Activated CD4-positive, CD25-positive, alpha-beta regulatory T cell (primary cell): ENCODE data around the gene ETV3L.
A peak's percentile ranks its signal among the peaks of the same experiment; 100 is the strongest.
"Not testable (repeated sequence)": the region's sequence is repeated elsewhere in the genome, so short reads cannot be mapped to it uniquely, and the experiment has no call there.

Experiments
- DNase-seq, 4 experiments: peaks; one replicate each; lab custom pipeline; 2025; lab: John Stamatoyannopoulos, UW

The ETV3L gene

DNA sequence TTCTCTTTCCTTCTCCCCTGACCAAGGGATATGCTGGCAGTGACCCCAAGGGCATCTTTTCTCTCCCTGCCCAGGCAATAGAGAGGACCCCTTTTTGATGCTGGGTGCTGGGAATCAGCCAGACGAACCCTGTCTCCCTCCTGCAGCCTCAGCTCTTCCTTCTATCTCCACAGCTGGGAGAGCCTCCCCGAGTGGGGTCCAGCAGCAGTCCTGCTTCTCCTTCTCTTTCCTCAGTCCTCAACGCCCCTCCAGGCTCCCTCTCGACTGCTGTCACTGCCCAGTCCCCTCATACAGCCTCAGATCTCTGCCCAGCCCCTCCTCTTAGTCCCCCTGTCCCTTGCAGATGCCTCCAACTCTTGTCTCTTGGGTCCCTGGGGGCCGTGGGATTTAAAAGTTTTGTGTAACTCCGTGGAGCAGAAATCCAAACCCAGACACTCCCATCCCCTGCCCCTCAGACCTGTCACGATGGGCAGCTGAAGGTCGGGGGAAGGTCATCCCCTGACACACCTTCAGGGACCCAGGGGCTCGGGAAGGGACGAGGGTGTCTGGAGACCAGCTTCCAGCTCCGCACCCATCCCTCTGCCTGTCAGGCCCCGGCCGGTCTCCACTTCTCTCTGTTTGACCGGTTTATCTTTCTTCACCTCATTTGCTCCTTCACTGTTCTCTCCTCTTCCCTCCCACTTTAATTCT, 5.8 kb upstream of the ETV3L start:
- DNase-seq = no peak

DNA sequence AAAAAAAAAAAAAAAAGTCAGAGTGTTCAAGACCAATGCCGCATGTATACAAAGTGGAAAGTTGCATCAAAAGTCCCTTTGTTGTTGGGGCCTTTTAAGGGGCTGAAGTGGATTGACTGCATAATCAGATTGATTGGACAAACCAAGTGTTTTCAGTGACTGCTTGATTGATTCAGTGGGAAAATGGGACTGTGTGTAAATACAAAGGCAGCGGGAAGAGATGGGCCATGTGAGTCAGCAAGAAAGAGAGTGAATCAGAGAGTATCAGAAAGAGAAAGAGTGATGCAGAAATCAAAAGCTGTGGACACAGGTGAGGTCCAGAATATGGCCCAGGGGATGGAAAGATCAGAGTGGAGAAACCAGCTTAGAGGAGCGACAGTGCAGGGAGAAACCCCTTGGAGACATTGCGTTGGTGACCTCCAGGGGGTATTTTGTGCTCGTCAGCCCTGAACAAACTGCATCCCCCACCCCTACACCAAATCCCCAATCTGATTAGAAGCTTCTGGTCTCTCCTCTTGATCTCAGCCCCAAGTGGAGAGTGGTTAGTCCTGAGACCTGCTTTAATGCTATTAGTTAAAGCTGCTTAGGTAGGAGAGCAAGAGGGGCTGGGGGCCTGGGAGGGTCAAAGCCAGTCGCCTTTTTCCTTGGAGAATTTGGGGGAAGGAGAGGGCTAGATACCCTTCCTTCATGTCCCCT, 5.1 kb upstream of the ETV3L start:
- DNase-seq = no peak

DNA sequence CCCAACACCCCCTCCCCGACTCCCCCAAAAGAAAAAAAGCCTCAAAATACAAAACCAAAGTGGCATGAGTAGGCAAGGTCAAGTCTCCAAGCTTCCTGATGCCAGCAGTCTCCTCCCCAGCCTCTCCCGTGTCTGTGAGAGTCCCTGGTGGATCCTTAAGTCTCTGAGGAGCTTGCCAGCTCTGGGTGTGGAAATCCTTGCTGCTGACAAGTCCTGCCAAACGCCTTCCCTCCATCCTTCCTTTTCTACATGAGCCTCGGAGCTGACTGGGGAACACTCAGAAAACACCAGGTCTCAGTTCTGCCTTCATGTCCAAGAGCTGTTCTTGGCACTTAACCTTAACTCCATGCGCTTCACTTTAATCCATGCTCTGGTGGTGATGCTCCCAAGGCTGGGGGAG, 3.7 kb upstream of the ETV3L start:
- no peak for DNase-seq

DNA sequence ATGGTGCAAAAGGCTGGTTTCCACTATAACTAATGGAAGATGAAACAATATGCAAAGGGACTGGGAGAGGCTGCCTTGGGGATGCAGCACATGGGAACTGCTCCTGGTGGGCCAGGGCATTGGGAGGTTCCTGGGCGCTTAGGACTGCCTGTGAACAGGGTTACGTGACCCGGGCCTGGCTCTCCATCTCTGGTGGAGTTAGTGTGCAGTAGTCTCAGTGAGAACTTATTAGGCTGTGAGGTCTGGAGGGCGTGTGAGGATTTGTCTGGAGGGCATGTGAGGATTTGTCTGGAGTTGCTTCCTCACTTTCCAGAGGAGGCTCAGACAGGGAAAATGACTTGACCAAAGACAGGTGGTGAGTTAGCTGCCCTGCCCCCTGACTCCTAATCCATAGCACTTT, 1.5 kb upstream of the ETV3L start:
- DNase-seq = no peak

GRCh38 chr1:157098987-157099632, 498 bp downstream of the ETV3L start:
- not testable (repeated sequence) for DNase-seq

DNA sequence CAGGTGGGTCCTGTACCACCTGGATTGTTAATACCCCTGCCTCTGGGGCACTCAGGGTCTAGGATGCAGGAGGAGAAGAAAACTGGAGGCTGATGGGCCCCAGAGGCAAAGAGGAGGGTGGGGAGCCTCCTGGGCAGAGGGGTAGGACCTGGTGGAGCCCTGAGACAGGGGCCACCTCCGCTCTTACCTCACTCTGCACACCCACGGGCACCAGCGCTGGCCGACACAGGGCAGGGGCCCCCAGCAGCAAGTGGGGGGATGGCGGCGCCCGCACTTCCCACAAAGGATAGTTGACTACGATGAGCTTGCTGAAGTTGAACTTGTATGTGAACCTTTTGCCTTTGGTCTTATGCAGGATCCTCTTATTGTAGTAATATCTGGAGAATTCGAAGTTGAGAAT, 1.1 kb downstream of the ETV3L start:
- DNase-seq = no peak

DNA sequence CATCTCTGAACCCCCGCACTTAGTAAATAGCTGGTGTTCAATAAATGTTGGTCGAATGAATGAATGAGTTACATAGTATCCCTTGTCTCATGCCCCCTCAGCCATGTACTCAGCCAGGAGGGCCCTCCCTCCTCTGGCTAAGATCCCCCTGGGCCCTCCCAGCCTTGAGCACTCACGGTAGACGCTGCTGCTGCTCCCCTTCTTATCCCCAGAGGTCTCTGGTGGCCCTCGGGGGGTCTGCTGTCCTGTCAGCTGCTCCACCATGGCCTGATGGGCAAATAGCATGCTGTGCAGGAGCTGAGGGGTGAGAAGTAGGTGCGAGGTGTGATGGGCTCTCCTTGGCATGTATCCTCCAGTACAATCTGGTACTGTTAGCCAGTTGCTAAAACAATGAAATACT, 1.9 kb downstream of the ETV3L start:
- DNase-seq = no peak

DNA sequence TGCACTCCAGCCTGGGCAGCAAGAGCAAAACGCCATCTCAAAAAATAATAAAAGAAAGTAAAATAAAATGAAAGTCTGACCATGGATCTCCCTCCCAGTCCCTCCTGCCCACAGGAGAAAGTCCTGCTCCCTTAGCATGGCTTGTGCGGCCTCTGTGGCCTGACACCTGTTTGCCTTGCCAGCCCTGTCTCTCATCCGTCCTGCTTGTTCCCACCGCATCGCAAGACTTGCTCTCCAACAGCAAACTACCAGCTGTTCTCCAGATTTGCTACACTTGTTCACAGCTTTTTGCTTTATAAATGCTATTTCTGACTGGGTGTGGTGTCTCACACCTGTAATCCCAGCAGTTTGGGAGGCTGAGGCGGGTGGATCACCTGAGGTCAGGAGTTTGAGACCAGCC, 2.7 kb downstream of the ETV3L start:
- no peak for DNase-seq

DNA sequence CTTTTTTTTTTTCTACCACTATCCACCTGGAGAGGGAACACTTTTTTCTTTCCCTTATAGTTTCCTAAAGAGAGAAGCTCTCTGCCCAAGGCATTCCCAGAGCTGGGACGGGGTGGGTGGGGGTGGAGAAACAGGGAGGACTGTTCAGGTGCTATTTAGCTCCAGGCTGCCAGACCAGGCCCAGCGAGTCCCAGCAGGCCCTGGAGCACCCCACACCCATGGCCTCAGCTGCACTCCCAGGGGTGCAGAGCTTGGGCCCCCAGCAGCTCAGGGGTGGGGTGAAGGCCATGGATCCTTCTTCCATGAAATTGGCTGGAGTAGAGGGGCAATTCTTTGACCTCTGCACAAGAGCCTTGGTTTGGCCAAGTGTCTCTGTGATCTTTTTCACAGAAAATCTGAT, 4.1 kb downstream of the ETV3L start:
- DNase-seq = no peak

DNA sequence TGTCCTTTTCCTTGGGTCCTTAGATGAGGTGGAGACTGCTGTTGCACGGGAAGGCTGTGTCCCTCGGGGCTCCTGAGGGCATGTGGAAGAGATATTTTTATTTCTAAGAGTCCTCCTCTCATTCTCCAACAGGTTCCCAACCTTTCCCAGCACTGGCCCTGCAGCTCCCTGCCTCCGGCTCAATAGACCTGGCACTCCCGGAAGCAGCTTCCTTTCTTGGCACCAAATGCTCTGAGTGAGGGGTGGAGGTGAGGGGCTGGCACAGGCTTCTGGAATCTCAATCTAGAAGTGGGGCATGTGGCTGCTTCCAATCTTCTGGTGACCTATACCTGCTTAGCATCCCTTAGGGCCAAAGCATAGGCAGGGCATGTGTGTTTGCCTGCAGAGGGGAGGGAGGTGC, 4.5 kb downstream of the ETV3L start:
- no peak for DNase-seq

- DNase-seq = no peak
Observed at GRCh38 chr1:157092831-157093230, 6.8 kb downstream of the ETV3L start.

- DNase-seq = no peak
Observed at GRCh38 chr1:157091668-157092273, 7.8 kb downstream of the ETV3L start.

GRCh38 chr1:157091186-157091585, 8.4 kb downstream of the ETV3L start:
- no peak for DNase-seq

DNA sequence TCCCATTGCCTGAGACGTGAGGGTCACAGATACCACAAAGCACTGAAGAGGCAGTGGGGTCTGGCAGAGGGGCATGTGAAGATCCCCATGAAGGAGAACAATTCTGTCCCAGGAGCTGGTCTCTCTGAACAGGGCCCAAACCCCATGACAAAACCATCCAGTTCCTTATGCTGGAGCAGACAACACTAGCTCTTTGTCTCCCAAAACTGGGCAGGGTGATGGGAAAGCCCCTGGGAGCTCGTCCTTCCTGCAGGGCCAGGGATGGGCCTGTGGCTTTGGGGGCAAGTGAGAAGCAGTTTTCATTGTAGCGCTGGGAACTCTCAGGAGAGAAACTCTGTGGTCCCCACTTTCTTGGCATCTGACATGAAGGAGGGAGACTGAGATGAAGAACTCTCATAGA, 8.8 kb downstream of the ETV3L start:
- DNase-seq = no peak

- DNase-seq = peak; percentile 69 to 86 (median 81)
Observed at GRCh38 chr1:157090196-157090647, 9.4 kb downstream of the ETV3L start.

DNA sequence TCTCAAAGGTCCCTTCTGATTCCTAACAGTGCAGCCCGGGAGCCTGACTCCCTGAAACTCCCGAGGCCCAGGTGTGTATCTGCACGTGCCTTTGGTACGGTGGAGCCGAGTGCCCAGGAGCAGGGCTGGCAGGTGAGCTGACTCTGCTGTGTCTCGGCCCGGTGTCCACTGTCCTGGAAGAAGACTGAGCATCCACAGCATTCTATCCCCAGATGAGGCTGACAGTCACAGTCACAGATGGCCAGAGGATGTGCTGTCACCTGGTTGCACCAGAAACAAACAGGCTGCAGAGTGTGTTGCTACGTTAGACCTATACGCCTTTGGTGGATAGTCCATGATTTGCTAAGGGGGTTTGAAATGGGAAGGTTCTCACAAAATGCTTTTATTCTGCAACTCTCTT, 9.8 kb downstream of the ETV3L start:
- no peak for DNase-seq

- no peak for DNase-seq
Observed at GRCh38 chr1:157088607-157089006, 11.0 kb downstream of the ETV3L start.

- no peak for DNase-seq
Observed at GRCh38 chr1:157087030-157087429, 12.6 kb downstream of the ETV3L start.

DNA sequence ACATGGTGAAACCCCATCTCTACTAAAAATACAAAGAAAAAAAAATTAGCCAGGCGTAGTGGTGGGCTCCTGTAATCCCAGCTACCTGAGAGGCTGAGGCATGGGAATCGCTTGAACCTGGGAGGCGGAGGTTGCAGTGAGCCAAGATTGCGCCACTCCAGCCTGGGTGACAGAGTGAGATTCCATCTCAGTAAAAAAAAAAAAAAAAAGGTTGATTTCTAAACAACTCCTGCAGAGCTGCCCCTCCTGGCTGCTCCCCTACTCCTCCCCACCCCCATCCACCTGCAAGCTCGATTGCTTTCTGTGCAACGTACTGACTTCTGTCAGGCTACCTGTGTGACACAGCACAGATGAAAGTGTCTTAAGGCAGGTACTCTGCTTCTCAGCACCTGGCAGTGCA, 13.3 kb downstream of the ETV3L start:
- DNase-seq = no peak

DNA sequence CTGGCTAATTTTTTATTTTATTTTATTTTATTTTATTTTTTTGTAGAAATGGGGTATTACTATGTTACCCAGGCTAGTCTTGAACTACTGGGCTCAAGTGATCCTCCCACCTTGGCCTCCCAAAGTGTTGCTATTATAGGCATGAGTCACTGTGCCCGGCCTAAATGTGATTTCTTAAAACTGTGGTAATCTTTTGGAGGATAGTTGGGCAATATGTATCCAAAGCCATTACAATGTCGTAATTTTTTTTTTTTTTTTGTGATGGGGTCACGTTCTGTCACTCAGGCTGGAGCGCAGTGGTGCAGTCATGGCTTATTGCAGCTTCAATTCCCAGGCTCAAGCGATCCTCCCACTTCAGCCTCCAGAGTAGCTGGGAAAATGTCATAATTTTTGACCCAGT, 14.2 kb downstream of the ETV3L start:
- no peak for DNase-seq

DNA sequence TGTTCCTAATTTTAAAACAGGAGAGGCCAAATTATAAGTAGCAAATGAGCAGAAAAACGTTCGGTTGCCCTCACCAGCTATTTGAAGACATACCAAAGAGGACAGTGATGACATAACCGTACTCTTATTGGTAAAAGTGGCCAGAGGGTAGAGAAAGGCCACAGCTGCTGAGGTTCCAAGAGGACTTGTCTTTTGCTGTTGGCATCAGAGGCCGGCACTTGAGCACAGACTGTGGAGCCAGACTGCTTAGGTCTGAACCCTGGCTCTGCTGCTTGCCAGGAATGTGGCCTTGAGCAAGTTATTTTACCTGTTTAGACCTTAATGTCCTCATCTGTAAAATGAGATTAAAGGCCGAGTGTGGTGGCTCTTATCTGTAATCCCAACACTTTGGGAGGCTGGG, 14.9 kb downstream of the ETV3L start:
- DNase-seq = no peak

GRCh38 chr1:157081707-157082106, 17.9 kb downstream of the ETV3L start:
- no peak for DNase-seq

- DNase-seq = no peak
Observed at GRCh38 chr1:157080714-157081113, 18.9 kb downstream of the ETV3L start.
